CD14-positive monocyte (primary cell): ENCODE data around the gene CYP46A1. TPM values are rescaled to one million over a fixed set of nuclear protein-coding genes. Genes with fewer than 3 reads are reported as not detected.

Experiments
- DNase-seq, 3 donors: peaks; one replicate each; pipeline ENCODE4 v3.0.0-alpha.2; 2011 to 2022
- H2AFZ ChIP-seq: 2 replicates; pipeline ENCODE4 v1.6.0; 2012; ENCODE audit warnings: mild to moderate bottlenecking, low read depth, low read length, inconsistent platforms; ENCODE audit not compliant: insufficient read depth, poor library complexity, severe bottlenecking
- H3K27ac ChIP-seq, 2 donors: 1 replicate in 1 of 2; 2 replicates in 1 of 2; pipeline ENCODE4 v1.5.1; 2012 to 2013; ENCODE audit warnings: low read length in 2 of 2, control low read depth in 1 of 2, inconsistent platforms in 1 of 2, low read depth in 1 of 2, mild to moderate bottlenecking in 1 of 2
- H3K27me3 ChIP-seq, 2 donors: one replicate each; pipeline versions ENCODE4 v1.6.0 to v1.6.1; 2011 to 2013; ENCODE audit warnings: low read length in 2 of 2; ENCODE audit not compliant: control insufficient read depth in 2 of 2, insufficient read depth in 2 of 2
- H3K36me3 ChIP-seq, 2 donors: replicated peaks in 1 of 2; 1 replicate in 1 of 2; 2 replicates in 1 of 2; pipeline versions ENCODE4 v1.5.1 to v1.6.1; 2012 to 2013; ENCODE audit warnings: low read length in 2 of 2, control low read depth in 1 of 2, inconsistent platforms in 1 of 2, mild to moderate bottlenecking in 1 of 2; ENCODE audit not compliant: insufficient read depth in 2 of 2, control insufficient read depth in 1 of 2
- H3K4me1 ChIP-seq, 2 donors: 1 replicate in 1 of 2; 2 replicates in 1 of 2; pipeline versions ENCODE4 v1.5.1 to v1.6.1; 2012 to 2013; ENCODE audit warnings: low read length in 2 of 2, control low read depth in 1 of 2, inconsistent platforms in 1 of 2, mild to moderate bottlenecking in 1 of 2, moderate library complexity in 1 of 2; ENCODE audit not compliant: insufficient read depth in 2 of 2, control insufficient read depth in 1 of 2
- H3K4me2 ChIP-seq: replicated peaks from 2 replicates; pipeline ENCODE3; 2012; ENCODE audit warnings: low read length, moderate library complexity, mild to moderate bottlenecking; ENCODE audit not compliant: poor library complexity, severe bottlenecking; ENCODE audit errors: extremely low read depth
- H3K4me3 ChIP-seq, 3 experiments: fragments of 200-600 bp in 1 of 3; sonication (generic) in 1 of 3; replicated peaks in 1 of 3; 1 replicate in 2 of 3; 2 replicates in 1 of 3; pipeline ENCODE4 v1.5.1; 2011 to 2013; ENCODE audit warnings: low read length in 3 of 3, mild to moderate bottlenecking in 3 of 3, control low read depth in 2 of 3, low read depth in 2 of 3, inconsistent platforms in 1 of 3, moderate library complexity in 1 of 3
- H3K79me2 ChIP-seq: 2 replicates; pipeline ENCODE4 v1.6.0; 2012; ENCODE audit warnings: mild to moderate bottlenecking, control low read depth, inconsistent platforms, low read length, moderate library complexity; ENCODE audit not compliant: insufficient read depth
- H3K9ac ChIP-seq: 2 replicates; pipeline ENCODE4 v1.6.0; 2017; ENCODE audit warnings: low read length, mild to moderate bottlenecking; ENCODE audit not compliant: insufficient read depth, poor library complexity, severe bottlenecking
- H3K9me3 ChIP-seq, 2 donors: replicated peaks in 1 of 2; 1 replicate in 1 of 2; 2 replicates in 1 of 2; pipeline versions ENCODE4 v1.5.1 to v1.6.1; 2012 to 2013; ENCODE audit warnings: low read length in 2 of 2, control low read depth in 1 of 2; ENCODE audit not compliant: control insufficient read depth in 1 of 2, insufficient read depth in 1 of 2
- H4K20me1 ChIP-seq: 2 replicates; pipeline ENCODE4 v1.6.0; 2012; ENCODE audit warnings: mild to moderate bottlenecking, low read length, control low read depth, moderate library complexity; ENCODE audit not compliant: insufficient read depth
- H3K27ac Mint-ChIP-seq, 7 donors: one replicate each; pipeline ENCODE4 v1.8.0; 2020; ENCODE audit warnings: mild to moderate bottlenecking in 7 of 7, mixed read lengths in 7 of 7, moderate library complexity in 6 of 7, inconsistent platforms in 2 of 7
- H3K27me3 Mint-ChIP-seq, 3 donors: one replicate each; pipeline ENCODE4 v1.8.0; 2021 to 2022; ENCODE audit warnings: low read depth in 3 of 3, mild to moderate bottlenecking in 3 of 3, mixed read lengths in 3 of 3, moderate library complexity in 3 of 3, inconsistent platforms in 1 of 3
- H3K36me3 Mint-ChIP-seq, 2 donors: one replicate each; pipeline ENCODE4 v1.8.0; 2020; ENCODE audit warnings: mixed read lengths in 2 of 2, inconsistent platforms in 1 of 2, mild to moderate bottlenecking in 1 of 2
- H3K4me1 Mint-ChIP-seq: one replicate; pipeline ENCODE4 v1.8.0; 2020; ENCODE audit warnings: mild to moderate bottlenecking, mixed read lengths
- H3K4me3 Mint-ChIP-seq, 2 donors: one replicate each; pipeline ENCODE4 v1.8.0; 2020; ENCODE audit warnings: mild to moderate bottlenecking in 2 of 2, mixed read lengths in 2 of 2, moderate library complexity in 1 of 2
- H3K9me3 Mint-ChIP-seq, 7 donors: one replicate each; pipeline ENCODE4 v1.8.0; 2020 to 2022; ENCODE audit warnings: mixed read lengths in 7 of 7, mild to moderate bottlenecking in 6 of 7, moderate library complexity in 6 of 7, inconsistent platforms in 2 of 7
- WGBS: methylation state at CpG from one replicate; pipeline ENCODE4 v1.1.5; 2013; ENCODE audit warnings: missing lambda C conversion rate; ENCODE audit not compliant: insufficient coverage; 5-methylcytosine and 5-hydroxymethylcytosine counted together
- intact Hi-C, 2 donors: fragments of 100-400 bp; cut with micrococcal nuclease; formaldehyde crosslinking; loops; one replicate each; pipeline versions ENCODE4 v1.15.0 to v1.15.1; 2023
- polyA plus RNA-seq, 3 donors: library from polyadenylated mRNA; depleted of rRNA in 1 of 3; unstranded in 2 of 3; stranded (reverse) in 1 of 3; fragments of 300-500 nt in 2 of 3; fragments of >200 nt in 1 of 3; fragmentation: Illumina TruSeq in 2 of 3; gene quantifications; 1 replicate in 2 of 3; 2 replicates in 1 of 3; pipeline ENCODE4 v1.2.3, GENCODE V29; 2012 to 2021
- TF ChIP-seq, protein P1 (sequence below): fragments of 200-600 bp; IDR thresholded peaks from one replicate; pipeline ENCODE4 v1.8.0; 2022; ENCODE audit warnings: antibody characterized with exemption, mild to moderate bottlenecking

The CYP46A1 gene
- polyA plus RNA-seq, 3 donors, result not detected

DNA sequence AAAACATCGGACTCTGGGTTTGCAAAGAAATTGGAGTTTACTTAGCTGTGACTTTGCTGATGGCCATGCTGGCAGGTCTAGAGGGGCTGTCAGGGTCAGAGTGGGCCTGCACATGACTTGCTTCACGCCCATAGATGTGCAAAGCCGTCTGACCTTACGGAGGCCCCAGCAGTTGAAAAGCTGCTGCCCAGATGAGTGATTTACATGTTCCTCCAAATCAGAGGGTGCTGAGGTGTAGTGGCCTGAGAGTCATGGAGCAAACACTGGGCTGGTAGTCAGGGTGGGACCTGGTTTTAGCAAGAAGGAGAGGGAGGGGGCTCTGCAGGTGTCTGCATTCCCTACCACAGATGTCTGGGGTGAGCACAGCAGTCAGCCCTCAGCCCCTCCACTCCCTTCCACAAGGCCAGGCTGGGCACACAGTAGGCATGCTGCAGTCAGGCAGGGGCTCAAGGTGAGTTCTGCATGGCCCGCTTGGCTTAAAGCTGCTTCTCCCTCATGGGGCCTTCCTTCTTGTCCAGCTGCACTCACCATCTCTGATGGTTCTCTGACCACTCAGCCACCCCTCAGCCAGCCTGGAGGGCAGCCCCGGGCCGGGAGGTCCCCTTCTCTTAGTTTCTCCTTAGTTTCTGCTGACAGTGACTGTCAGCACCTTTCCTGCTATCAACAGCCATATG is 74.9 kb downstream of the CYP46A1 start:
- TF ChIP-seq, protein P1, sequence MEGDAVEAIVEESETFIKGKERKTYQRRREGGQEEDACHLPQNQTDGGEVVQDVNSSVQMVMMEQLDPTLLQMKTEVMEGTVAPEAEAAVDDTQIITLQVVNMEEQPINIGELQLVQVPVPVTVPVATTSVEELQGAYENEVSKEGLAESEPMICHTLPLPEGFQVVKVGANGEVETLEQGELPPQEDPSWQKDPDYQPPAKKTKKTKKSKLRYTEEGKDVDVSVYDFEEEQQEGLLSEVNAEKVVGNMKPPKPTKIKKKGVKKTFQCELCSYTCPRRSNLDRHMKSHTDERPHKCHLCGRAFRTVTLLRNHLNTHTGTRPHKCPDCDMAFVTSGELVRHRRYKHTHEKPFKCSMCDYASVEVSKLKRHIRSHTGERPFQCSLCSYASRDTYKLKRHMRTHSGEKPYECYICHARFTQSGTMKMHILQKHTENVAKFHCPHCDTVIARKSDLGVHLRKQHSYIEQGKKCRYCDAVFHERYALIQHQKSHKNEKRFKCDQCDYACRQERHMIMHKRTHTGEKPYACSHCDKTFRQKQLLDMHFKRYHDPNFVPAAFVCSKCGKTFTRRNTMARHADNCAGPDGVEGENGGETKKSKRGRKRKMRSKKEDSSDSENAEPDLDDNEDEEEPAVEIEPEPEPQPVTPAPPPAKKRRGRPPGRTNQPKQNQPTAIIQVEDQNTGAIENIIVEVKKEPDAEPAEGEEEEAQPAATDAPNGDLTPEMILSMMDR, result no peak
- H3K36me3 ChIP-seq, result no peaks in the 10 kb centered on the region
- H3K4me2 ChIP-seq, result no peak overlapping the region
- H3K4me1 Mint-ChIP-seq, result no peaks in the 10 kb centered on the region
- no peaks in the 10 kb centered on the region for H4K20me1 ChIP-seq
- H3K9ac ChIP-seq, result no peak overlapping the region
- DNase-seq, result no peak
- intact Hi-C loops, result no loop called here
- WGBS, result 82% methylated on average over 7 of the region's 7 CpGs
- no peaks in the 10 kb centered on the region for H3K27me3 ChIP-seq
- no peaks in the 10 kb centered on the region for H3K4me1 ChIP-seq
- no peaks in the 10 kb centered on the region for H3K9me3 ChIP-seq
- H3K36me3 Mint-ChIP-seq, result no peaks in the 10 kb centered on the region
- no peak overlapping the region for H3K4me3 Mint-ChIP-seq
- H3K27ac Mint-ChIP-seq, result peak overlapping the region in 1 of 7 donors; percentile 19
- no peak overlapping the region for H2AFZ ChIP-seq
- no peak overlapping the region for H3K4me3 ChIP-seq
- peaks cover 0 to 2% (median 0%) of the 10 kb centered on the region in 7 donors for H3K9me3 Mint-ChIP-seq
- H3K27me3 Mint-ChIP-seq, result peaks cover 8 to 12% (median 10%) of the 10 kb centered on the region in 3 donors
- H3K79me2 ChIP-seq, result no peaks in the 10 kb centered on the region
- H3K27ac ChIP-seq, result no peak overlapping the region

DNA sequence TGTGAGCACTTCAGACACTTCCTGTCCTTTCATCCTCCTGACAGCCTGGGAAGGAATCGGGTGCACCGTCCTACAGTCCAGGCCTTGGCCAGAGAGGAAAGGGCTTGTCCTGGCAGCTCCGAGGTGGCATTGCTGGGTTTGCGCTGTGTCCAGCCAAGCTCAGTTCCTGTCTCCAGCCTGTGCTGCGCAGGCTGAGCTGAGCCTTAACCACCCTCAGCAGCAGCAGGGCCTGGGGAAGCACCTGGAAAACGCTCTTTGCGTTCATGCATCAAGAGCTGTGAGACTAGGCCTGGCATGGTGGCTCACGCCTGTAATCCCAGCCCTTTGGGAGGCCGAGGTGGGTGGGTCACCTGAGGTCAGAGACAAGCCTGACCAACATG is 75.4 kb downstream of the CYP46A1 start:
- H3K9me3 Mint-ChIP-seq, result peaks cover 0 to 2% (median 0%) of the 10 kb centered on the region in 7 donors
- intact Hi-C loops, result no loop called here
- DNase-seq, result no peak
- peak overlapping the region in 1 of 7 donors; percentile 19 for H3K27ac Mint-ChIP-seq
- Histone ChIP-seq H3K4me1 (no peaks in the 10 kb centered on the region), H2AFZ (no peak overlapping the region), H3K36me3 (no peaks in the 10 kb centered on the region), H3K4me3 (no peak overlapping the region), H3K79me2 (no peaks in the 10 kb centered on the region), H3K27me3 (no peaks in the 10 kb centered on the region), H3K9me3 (no peaks in the 10 kb centered on the region), H3K9ac (no peak overlapping the region), H3K27ac (no peak overlapping the region), H3K4me2 (no peak overlapping the region), H4K20me1 (no peaks in the 10 kb centered on the region)
- TF ChIP-seq, protein P1, result no peak
- no peak overlapping the region for H3K4me3 Mint-ChIP-seq
- 78% methylated on average over 8 of the region's 9 CpGs for WGBS
- peaks cover 5 to 8% (median 7%) of the 10 kb centered on the region in 3 donors for H3K27me3 Mint-ChIP-seq
- no peaks in the 10 kb centered on the region for H3K4me1 Mint-ChIP-seq
- no peaks in the 10 kb centered on the region for H3K36me3 Mint-ChIP-seq
